GM18909 (cell line): ENCODE results near the gene BICDL1.
"Not testable (repeated sequence)": the region's sequence is repeated elsewhere in the genome, so short reads cannot be mapped to it uniquely, and the experiment has no call there.

ENCODE experiments used
- ATAC-seq: cut with Tn5 transposase; IDR thresholded peaks from one replicate; pipeline ENCODE4 v1.9.1; 2021; ENCODE audit warnings: mild to moderate bottlenecking; ENCODE audit not compliant: unreplicated experiment, poor library complexity

BICDL1 gene, protein sequence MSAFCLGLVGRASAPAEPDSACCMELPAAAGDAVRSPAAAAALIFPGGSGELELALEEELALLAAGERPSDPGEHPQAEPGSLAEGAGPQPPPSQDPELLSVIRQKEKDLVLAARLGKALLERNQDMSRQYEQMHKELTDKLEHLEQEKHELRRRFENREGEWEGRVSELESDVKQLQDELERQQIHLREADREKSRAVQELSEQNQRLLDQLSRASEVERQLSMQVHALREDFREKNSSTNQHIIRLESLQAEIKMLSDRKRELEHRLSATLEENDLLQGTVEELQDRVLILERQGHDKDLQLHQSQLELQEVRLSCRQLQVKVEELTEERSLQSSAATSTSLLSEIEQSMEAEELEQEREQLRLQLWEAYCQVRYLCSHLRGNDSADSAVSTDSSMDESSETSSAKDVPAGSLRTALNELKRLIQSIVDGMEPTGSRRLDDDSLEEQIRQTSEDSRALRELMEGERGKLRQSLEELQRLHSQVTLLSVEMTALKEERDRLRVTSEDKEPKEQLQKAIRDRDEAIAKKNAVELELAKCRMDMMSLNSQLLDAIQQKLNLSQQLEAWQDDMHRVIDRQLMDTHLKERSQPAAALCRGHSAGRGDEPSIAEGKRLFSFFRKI

DNA sequence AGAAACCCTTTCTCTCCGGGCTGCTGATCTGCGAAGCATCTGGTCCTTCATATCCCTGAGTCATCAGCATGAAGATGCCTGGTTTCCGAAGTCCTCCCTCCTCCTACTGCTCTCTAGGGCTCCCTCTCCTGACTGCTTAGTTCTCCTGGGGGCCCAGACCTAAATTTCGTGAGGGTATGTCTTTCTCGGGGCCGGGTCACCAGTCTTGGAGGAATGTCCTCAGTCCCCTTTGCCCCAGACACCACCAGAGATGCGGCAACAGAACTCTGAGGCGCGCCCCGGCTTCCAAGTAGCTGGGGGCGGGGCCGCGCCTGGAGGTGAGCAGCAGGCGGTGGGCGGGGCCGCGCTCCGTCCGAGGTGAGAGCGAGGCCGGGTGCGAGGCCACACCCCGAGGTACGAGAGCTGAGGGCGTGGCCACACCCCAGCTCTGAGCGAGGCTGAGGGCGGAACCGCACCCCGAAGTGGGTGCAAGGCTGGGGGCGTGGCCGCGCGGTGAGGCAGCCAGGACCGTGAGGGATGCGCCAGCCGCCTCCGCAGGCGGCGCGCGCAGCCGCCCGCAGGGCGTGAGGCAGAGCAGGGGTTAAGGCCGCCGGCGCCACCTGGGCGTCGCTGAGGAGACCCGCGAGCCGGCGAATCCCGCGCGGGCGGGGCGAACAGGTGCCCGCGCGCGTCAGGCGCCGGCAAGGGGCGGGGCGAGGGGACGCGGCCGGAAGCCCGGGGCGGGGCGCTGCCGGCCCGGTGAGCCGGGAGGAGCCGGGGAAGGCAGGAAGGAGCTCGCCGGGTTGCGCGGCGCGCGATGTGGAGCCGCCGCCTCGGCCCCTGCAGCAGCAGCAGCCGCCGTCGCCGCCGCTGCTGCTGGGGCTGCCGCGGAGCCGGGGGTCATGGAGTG, at the start of gene BICDL1:
BICDL1 (plus strand) TSS at position 765 of the 889 bp plus-strand sequence. CDS start 633 bp downstream, outside the sequence.
- peak; percentile 84 for ATAC-seq

DNA sequence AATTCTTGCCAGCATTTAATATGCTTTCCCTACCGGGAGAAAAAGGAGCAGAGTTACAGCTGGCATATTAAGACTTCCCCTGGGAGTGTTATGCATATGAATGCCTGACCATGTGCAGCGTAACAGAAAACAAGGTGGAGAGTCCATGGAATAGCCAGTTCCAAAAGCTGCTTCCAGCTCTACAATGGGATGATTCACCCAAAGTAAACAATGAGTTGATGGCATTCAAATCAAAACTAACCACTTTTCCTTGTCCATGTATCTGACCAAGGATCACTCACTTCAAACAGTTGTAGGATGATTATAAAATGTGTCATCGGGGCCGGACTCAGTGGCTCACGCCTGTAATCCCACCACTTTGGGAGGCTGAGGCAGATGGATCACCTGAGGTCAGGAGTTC, 48.1 kb upstream of the BICDL1 start:
- no peak for ATAC-seq

DNA sequence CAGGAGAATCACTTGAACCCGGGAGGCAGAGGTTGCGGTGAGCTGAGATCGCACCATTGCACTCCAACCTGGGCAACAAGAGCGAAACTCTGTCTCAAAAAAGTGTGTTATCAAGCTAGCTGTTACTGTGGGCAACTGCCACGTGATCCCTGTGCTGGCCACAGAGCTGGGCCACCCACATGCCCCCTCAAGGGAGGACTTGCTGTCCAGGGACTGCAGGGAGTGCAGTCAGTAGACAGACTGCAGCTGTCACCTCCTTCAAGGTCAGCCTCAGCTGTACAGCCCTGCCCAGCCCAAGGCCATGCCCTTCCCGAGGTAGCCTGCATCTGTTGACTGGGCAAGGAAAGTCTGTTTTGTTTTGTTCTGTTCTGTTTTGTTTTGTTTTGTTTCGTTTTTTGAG, 46.6 kb upstream of the BICDL1 start:
- ATAC-seq: no peak

DNA sequence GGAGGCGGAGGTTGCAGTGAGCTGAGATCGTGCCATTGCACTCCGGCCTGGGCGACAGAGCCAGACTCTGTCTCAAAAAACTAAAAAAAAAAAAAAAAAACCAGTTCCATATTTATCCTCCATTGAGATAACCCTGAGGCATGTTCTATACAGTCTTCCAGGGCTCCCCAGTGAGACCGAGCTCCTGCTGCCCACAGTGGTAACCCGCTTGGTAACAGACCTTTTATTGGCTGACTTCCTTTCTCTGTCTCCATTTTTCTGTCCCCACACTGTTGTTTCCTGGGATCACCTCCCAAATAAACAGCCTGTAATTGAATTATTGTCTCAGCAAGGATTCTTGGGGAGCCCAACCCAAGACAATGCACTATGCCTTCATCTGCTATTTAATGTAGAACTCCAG, 42.8 kb upstream of the BICDL1 start:
- no peak for ATAC-seq

DNA sequence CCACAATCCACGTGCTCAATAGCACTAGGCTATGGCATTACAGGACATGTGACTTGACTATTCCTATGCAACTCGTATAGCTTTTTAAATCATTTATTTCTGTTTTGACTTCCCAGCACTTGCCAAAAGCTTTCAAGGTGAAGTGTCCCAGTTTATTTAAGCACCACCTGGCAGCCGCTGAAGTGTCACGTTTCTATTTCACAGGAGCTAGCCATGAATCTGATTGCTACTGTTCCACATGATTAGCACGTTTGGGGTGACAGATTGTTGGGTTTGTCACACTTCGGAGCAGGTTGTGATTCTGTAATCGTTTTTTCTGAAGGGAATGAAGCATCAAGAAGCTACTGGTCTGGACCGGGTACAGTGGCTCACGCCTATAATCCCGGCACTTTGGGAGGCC, 39.9 kb upstream of the BICDL1 start:
- ATAC-seq: no peak

DNA sequence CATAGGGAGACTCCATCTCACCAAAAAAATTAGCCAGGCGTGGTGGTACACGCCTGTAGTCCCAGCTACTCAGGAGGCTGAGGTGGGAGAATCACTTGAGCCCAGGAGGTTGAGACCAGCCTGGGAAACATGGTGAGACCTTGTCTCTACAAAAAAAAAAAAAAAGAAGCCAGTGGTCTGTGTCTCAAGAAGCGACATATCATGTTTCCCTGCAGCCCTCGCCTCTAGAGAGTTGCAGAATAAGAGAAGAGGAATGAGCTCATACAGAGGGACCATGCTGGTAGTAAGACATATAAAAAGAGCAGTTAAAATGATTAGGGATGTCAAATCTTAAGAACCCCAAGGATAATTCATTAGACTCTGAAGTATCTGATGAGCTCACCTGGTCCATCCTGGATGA, 39.4 kb upstream of the BICDL1 start:
- ATAC-seq: no peak

DNA sequence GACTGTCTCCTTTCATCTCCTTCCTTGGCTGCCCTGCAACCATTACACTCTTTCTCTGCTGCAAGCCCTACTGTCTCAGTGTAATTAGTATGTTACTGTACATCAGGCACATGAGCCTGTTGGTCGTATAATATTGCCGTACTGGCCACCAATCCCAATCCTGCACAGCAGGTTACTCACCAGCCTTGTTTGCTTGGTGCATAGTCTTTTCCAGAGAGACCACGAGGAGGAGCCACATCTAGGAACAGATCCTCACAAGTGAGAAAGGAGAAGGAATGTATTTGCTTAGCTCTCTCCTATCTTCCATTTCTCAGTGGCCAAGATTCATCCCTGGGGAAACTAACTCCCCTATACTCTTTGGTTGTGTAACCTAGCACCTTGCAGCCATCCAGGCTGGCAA, 33.0 kb upstream of the BICDL1 start:
- ATAC-seq: no peak

DNA sequence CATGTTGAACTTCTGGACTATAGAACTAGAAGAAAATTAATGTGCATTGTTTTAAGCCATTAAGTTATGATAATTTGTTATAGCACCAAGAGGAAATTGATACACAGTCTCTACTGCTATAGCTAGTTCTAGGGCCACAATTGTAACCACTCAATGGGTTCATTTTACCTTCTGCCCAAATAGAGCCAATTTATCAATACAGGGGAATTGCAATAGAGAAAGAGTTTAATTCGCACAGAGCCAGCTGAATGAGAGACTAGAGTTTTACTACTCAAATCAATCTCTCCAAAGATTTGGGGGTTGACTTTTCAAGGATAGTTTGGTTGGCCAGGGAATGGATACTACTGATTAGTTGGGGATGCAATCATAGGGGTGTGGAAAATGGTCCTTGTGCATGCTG, 31.9 kb upstream of the BICDL1 start:
- ATAC-seq: no peak

DNA sequence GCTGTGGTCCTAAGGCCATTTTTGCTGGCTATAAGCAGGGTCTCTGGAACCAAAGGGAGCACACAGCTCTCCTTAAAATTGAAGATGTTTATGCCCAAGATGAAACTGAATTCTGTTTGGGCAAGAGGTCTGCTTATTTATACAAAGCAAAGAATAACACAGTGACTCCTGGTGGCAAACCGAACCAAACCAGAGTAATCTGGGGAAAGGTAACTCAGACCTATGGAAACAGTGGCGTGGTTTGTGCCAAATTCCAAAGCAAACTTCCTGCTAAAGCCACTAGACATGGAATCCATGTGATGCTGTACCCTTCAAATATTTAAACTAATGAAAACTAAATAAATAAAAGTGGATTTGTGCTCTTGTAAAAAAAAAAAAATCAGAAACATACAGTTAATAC, 29.6 kb upstream of the BICDL1 start:
- no peak for ATAC-seq

DNA sequence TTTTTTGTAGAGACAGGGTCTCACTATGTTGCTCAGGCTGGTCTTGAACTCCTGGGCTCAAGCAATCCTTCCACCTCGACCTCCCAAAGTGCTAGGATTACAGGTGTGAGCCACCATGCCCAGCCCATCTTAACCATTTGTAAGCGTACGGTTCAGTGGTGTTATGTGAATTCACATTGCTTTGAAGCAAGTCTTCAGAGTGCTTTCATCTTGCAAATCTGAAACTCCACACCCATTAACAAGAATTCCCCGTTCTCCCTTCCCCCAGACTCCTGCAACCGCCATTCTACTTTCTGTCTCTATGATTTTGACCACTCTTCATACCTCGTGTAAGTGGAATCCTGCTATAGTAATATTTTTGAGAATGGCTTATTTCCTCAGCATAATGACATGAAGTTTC, 24.9 kb upstream of the BICDL1 start:
- no peak for ATAC-seq

DNA sequence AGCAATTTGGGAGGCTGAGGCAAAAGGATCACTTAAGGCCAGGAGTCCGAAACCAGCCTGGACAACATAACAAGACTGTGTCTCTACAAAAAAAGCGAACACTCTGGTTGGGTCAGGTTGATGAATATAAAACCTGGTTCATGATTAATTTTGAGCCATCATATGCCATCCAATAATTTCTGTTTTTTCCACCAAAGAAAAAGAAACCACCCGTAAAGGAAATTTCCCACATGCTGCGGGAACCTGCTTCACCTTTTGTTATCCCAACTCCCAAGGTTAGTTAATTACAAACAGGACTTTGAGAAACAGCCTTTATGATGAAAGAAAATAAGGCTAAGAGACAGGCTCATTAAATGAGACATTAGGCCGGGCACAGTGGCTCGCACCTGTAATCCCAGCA, 24.1 kb upstream of the BICDL1 start:
- no peak for ATAC-seq

DNA sequence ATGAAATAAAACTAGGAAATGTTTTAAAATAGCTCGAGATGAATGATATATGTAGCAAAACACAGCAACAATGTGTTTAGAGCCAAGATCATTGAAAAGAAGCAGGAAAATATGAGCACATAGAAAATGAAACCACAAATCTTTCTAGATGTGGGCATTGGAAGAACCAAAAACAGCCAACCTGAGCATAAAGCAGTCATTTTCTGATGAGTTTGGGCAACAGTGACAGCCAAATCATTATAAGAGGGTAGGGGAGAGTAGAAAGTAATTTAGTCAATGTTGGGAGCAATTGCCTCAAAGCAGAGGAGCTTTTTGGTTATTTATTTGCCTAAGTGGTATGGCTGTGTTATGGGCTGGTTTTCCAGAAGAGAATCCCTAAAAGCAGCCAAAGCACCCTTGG, 8.8 kb upstream of the BICDL1 start:
- ATAC-seq: no peak

DNA sequence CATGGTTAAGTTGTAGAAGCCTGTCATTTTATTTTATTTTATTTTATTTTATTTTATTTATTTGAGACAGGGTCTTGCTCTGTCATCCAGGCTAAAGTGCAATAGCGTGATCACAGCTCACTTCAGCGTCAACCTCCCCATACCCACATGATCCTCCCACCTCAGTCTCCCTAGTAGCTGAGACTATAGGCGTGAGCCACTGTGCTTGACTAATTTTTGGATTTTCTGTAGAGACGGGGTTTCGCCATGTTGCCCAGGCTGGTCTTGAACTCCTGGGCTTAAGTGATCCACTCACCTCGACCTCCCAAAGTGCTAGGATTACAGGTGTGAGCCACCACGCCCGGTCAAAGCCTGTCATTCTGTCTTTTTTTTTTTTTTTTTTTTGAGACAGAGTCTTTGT, 8.3 kb upstream of the BICDL1 start:
- not testable (repeated sequence) for ATAC-seq

DNA sequence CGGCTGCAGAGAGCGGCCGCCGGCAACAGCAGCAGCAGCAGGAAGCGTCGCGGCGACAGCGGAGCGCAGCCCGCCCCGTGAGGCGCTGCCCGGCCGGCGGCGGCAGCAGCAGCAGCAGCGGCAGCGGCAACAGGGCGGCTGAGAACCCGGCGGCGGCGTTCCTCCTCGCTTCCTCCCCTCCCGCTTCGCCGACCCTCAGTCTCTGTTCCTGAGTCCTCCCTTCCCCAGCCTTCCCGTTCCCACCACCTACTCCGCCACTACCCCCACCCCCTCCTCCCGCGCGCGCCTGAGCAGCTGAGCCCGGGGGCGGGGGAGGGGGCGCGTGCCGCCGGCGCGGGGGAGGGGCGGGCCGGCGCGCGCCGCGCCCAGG, 310 bp downstream of the BICDL1 start:
- peak; percentile 30 for ATAC-seq

DNA sequence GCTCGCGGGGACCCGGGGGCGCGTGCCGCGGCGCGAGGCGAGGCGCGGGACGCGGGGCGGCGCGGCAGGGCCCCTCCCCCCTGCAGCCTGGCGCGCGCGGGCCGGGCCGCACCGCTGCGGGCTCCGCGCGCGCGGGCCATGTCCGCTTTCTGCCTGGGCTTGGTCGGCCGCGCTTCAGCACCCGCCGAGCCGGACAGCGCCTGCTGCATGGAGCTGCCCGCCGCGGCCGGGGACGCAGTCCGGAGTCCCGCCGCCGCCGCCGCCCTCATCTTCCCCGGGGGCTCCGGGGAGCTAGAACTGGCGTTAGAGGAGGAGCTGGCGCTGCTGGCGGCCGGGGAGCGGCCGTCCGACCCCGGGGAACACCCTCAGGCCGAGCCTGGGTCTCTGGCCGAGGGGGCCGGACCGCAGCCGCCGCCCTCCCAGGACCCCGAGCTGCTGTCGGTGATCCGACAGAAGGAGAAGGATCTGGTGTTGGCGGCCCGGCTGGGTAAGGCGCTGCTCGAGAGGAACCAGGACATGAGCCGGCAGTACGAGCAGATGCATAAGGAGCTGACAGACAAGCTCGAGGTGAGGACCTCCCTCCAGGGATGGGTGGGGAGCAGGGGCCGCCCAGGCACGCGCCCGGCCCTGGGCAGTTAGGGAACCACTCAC, 820 bp downstream of the BICDL1 start:
- ATAC-seq: peak; percentile 41

DNA sequence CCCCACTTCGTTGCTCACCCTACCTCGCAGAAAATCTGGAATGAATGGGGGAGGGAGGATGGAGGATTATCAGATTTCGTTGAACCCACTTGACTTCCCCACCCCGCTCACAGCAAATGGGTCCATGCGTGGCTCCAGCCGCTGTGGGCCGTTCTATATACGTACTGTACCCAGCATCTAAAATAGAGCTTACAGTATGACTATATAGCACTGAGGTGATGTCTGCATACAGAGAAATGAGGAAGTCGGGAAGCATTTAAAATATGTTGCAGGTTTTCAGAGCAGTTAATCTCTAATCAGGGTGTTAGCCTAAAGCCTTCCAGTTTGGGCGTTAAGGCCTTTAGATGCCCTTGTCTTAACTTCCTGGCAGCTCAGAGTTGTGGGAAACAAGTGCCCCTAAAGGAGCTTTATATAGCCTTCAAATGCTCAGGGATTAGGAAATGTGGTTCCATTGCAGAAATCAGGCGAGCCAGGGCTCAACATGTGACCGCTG, 1.4 kb downstream of the BICDL1 start:
- no peak for ATAC-seq

DNA sequence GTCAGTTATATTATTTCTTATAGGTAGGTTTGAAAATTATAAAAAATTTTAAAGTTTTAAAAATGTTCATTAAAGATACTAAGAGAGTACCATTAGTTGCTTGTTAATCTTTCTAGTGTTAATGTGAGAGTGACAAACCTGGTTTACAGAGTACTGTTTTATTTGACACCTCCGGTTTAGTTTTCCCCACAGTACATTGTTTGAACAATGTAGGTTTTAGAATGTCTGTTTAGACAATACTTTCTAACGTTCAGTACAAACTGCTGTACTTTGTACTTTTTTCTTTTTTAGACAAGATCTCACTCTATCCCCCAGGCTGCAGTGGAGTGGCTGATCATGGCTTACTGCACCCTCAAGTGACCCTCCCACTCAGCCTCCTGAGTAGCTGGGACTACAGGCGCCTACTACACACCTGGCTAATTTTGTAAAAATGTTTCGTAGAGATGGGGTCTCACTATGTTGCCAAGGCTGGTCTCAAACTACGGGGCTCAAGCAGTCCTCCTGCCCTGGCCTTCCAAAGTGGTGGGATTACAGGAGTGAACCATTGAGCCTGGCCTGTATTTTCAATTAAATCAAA, 3.2 kb downstream of the BICDL1 start:
- ATAC-seq: no peak

DNA sequence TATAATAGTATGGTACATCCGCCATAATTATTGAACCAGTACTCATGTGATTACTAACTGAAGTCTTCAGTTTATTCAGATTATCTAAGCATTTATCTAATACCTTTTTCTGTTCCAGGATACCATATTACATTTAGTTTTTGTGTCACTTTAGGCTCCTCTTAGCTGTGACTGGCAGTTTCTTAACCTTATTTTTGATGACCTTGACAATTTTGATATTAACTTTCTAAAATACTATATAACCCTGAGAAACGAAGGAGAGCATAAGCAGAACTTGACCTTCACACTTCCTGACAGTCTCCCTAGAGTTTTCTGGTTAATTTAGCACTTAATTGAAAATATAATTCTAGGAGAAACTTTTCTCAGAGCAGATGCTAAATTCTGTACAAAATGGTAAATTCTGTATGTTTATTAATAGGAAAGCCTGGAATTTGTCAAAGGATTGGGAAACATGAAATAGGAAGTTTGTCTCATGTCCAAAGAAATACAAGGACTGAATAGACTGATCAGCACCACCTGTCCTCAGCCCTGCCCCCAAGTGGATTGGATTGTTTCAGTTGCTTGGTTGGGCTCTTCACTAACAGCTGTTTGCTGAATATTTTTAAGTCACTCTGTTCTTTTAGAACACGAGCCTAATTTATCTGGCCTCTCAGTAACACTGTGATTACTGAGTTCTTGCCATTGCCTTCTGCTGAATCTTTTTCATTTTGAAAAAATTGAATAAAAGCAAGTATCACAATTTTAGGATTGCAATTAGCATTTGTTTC, 6.0 kb downstream of the BICDL1 start:
- no peak for ATAC-seq

DNA sequence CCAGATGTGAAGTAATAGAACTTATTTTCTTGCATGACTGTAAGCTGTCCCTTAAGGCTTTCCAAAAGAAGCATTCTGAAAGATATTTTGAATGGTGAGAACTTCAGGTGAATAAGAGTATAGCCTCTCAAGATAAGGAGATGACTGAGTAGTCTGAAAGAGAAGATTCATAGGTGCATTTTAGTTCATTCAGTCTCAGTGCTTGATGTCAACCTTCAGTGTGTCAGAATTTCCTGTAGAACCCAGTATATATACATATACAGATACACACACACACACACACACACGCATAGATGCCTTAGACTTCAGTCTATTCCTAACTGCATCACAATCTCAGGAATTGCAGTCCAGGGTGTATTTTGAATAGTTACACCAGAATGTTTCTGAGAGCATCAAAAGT, 7.4 kb downstream of the BICDL1 start:
- ATAC-seq: no peak
